ENCODE results near the gene ATP13A1. TPM values are rescaled to one million over a fixed set of nuclear protein-coding genes. Genes with fewer than 3 reads are reported as not detected.

The ATP13A1 gene
- total and polyA plus RNA-seq, 2 of the 8 experiments (the other 6 are each of a cell fraction or from before 2014, with no cell fraction given), result 33.0 to 64.2 TPM

GRCh38 chr19:19656451-19657396 lies 6.8 kb downstream of the ATP13A1 start (continued):
- TF ChIP-seq E2F6 (IDR thresholded peaks at IDR 0.05) (no peak), SRF (IDR thresholded peaks at IDR 0.05; ENCODE audit: low read depth, low read length) (no peak)
